K562 (cell line): ENCODE data around the gene HSPA5. TPM values are rescaled to one million over a fixed set of nuclear protein-coding genes. Genes with fewer than 3 reads are reported as not detected.

ENCODE experiments used
- ATAC-seq: fragments of 200-7000 bp; cut with Tn5 transposase; 3 replicates; pipeline ENCODE4 v1.9.1; 2020; ENCODE audit warnings: moderate library complexity
- BruUV-seq: library from RNA; stranded (reverse); fragments of 400-500 nt; replicated peaks from 2 replicates; lab custom pipeline; 2021; lab: Mats Ljungman, UMichigan
- CTCF ChIA-PET: fragments of 300-600 bp; formaldehyde crosslinking; extraction: SDS; loops from one replicate; lab custom pipeline; 2021; ENCODE audit warnings: low intra/inter-chr PET ratio; lab: Yijun Ruan, JAX
- POLR2A ChIA-PET: fragments of 300-600, 350-650 bp; sonication (Branson Sonifier 250); formaldehyde crosslinking; extraction: SDS; loops from one replicate; lab custom pipeline; 2021; ENCODE audit warnings: antibody characterized with exemption, inconsistent platforms; lab: Yijun Ruan, JAX
- DNase-seq, 4 experiments: peaks; one replicate each; pipeline versions ENCODE4 v3.0.0 to v3.0.0-alpha.2; 2011 to 2018; ENCODE audit warnings: low spot score in 3 of 4, mixed read lengths in 3 of 4; ENCODE audit errors: extremely low read depth in 1 of 4
- FAIRE-seq: peaks from 2 replicates; lab custom pipeline; 2011; peaks lifted over from hg19 to GRCh38; lab: Jason Lieb, UNC
- H2AFZ ChIP-seq: 2 replicates; pipeline ENCODE4 v1.6.0; 2011; ENCODE audit warnings: low read depth, low read length, control low read depth, inconsistent platforms
- H3K27ac ChIP-seq: fragments of 200-600 bp; 3 replicates; pipeline ENCODE4 v1.8.0; 2011; ENCODE audit warnings: low read depth, mild to moderate bottlenecking, control low read depth, inconsistent platforms, low read length, moderate library complexity, mixed read lengths; ENCODE audit errors: extremely low read depth
- H3K27me3 ChIP-seq, 2 experiments: fragments of 300-600 bp in 1 of 2; 2 replicates in 1 of 2; 3 replicates in 1 of 2; pipeline versions ENCODE4 v1.6.0 to v1.8.0; 2011; ENCODE audit warnings: inconsistent platforms in 2 of 2, low read length in 2 of 2, mild to moderate bottlenecking in 1 of 2, mixed read lengths in 1 of 2, moderate library complexity in 1 of 2; ENCODE audit not compliant: control insufficient read depth in 2 of 2, insufficient read depth in 2 of 2
- H3K36me3 ChIP-seq: fragments of 300-600 bp; 3 replicates; pipeline ENCODE4 v1.8.0; 2011; ENCODE audit warnings: mild to moderate bottlenecking, low read length, inconsistent platforms; ENCODE audit not compliant: control insufficient read depth, insufficient read depth
- H3K4me1 ChIP-seq, 2 experiments: fragments of 200-600 bp in 1 of 2; replicated peaks in 1 of 2; 2 replicates in 1 of 2; 3 replicates in 1 of 2; pipeline versions ENCODE4 v1.5.1 to v1.8.0; 2011; ENCODE audit warnings: inconsistent platforms in 2 of 2, low read length in 2 of 2, mild to moderate bottlenecking in 1 of 2, mixed read lengths in 1 of 2, moderate library complexity in 1 of 2; ENCODE audit not compliant: control insufficient read depth in 2 of 2, insufficient read depth in 2 of 2
- H3K4me2 ChIP-seq: 2 replicates; pipeline ENCODE4 v1.6.1; 2011; ENCODE audit warnings: low read length, control low read depth, inconsistent platforms, mixed read lengths; ENCODE audit not compliant: insufficient read depth
- H3K4me3 ChIP-seq: fragments of 200-600 bp; sonication (generic), shearing (Covaris generic); 2 replicates; pipeline ENCODE4 v1.5.1; 2016; ENCODE audit warnings: control low read depth, inconsistent platforms
- H3K79me2 ChIP-seq: fragments of 200-600 bp; 3 replicates; pipeline ENCODE4 v1.8.0; 2011; ENCODE audit warnings: low read length, inconsistent platforms; ENCODE audit not compliant: control insufficient read depth, insufficient read depth
- H3K9ac ChIP-seq, 2 experiments: 2 replicates each; pipeline versions ENCODE4 v1.6.0 to v1.6.1; 2011; ENCODE audit warnings: low read depth in 2 of 2, low read length in 2 of 2, control low read depth in 1 of 2, inconsistent platforms in 1 of 2, mild to moderate bottlenecking in 1 of 2, mixed read lengths in 1 of 2; ENCODE audit not compliant: insufficient read depth in 1 of 2
- H3K9me1 ChIP-seq: one replicate; pipeline ENCODE4 v1.6.0; 2011; ENCODE audit warnings: inconsistent platforms, mild to moderate bottlenecking, low read length, moderate library complexity; ENCODE audit not compliant: control insufficient read depth, insufficient read depth
- H3K9me3 ChIP-seq: replicated peaks from 2 replicates; pipeline ENCODE4 v1.5.1; 2011; ENCODE audit warnings: low read depth, low read length, inconsistent platforms; ENCODE audit not compliant: control insufficient read depth, insufficient read depth
- H4K20me1 ChIP-seq: replicated peaks from 2 replicates; pipeline ENCODE4 v1.6.1; 2011; ENCODE audit warnings: low read length, inconsistent platforms, mixed read lengths; ENCODE audit not compliant: control insufficient read depth, insufficient read depth
- ARID3A ChIP-seq: IDR thresholded peaks from 2 replicates; pipeline ENCODE4 v1.6.1; 2012; ENCODE audit warnings: low read depth, low read length, improper control_type of control experiment, borderline replicate concordance
- C11orf30 ChIP-seq: fragments of 450-650 bp; IDR thresholded peaks from 2 replicates; pipeline ENCODE4 v1.6.1; 2016; ENCODE audit warnings: low read depth, mild to moderate bottlenecking
- CHD2 ChIP-seq: IDR thresholded peaks from 2 replicates; pipeline ENCODE4 v1.6.1; 2011; ENCODE audit warnings: low read depth, low read length
- CTCF ChIP-seq, 3 experiments: IDR thresholded peaks in 2 of 3; conservative IDR thresholded peaks in 1 of 3; 2 replicates each; pipeline ENCODE4 v1.5.1; 2011 to 2012; ENCODE audit warnings: low read length in 3 of 3, mild to moderate bottlenecking in 3 of 3, control low read depth in 2 of 3, improper control_type of control experiment in 1 of 3, inconsistent platforms in 1 of 3, low read depth in 1 of 3, mixed read lengths in 1 of 3, moderate library complexity in 1 of 3; ENCODE audit not compliant: insufficient read depth in 2 of 3
- DEAF1 ChIP-seq: fragments of 450-650 bp; formaldehyde crosslinking; IDR thresholded peaks from 2 replicates; pipeline ENCODE4 v1.4.0; 2020; ENCODE audit warnings: mild to moderate bottlenecking, moderate library complexity
- HCFC1 ChIP-seq: IDR thresholded peaks from 2 replicates; pipeline ENCODE4 v1.6.1; 2012; ENCODE audit warnings: low read depth, low read length, improper control_type of control experiment
- JUND ChIP-seq, 2 experiments: IDR thresholded peaks; 2 replicates in 1 of 2; 3 replicates in 1 of 2; pipeline ENCODE4 v1.6.1; 2011; ENCODE audit warnings: borderline replicate concordance in 2 of 2, low read depth in 2 of 2, low read length in 2 of 2, improper control_type of control experiment in 1 of 2, missing biosample characterization in 1 of 2, missing genetic modification characterization in 1 of 2, missing genetic modification reagents in 1 of 2
- MAFF ChIP-seq: IDR thresholded peaks from 2 replicates; pipeline ENCODE4 v1.6.1; 2012; ENCODE audit warnings: low read length, improper control_type of control experiment
- MAFG ChIP-seq: fragments of 450-650 bp; conservative IDR thresholded peaks from 2 replicates; pipeline ENCODE4 v1.6.1; 2016; ENCODE audit warnings: missing genetic modification characterization, missing compliant biosample characterization
- MAFK ChIP-seq: IDR thresholded peaks from 2 replicates; pipeline ENCODE4 v1.6.1; 2011; ENCODE audit warnings: low read length, improper control_type of control experiment
- PKNOX1 ChIP-seq: fragments of 450-650 bp; IDR thresholded peaks from 2 replicates; pipeline ENCODE4 v1.6.1; 2016
- RB1 ChIP-seq: fragments of 450-650 bp; IDR thresholded peaks from 2 replicates; pipeline ENCODE4 v1.6.1; 2017; ENCODE audit warnings: low read depth, mild to moderate bottlenecking
- SMARCA4 ChIP-seq: fragments of 450-650 bp; IDR thresholded peaks from 2 replicates; pipeline ENCODE4 v1.6.1; 2016
- SMC3 ChIP-seq: conservative IDR thresholded peaks from 2 replicates; pipeline ENCODE4 v1.6.1; 2011; ENCODE audit warnings: low read depth, low read length, improper control_type of control experiment; ENCODE audit not compliant: insufficient read depth
- STAT5B ChIP-seq: fragments of 250-450 bp; sonication (Bioruptor Pico); IDR thresholded peaks from 2 replicates; pipeline ENCODE4 v1.8.0; 2021; ENCODE audit warnings: mild to moderate bottlenecking, inconsistent platforms
- ZNF354B ChIP-seq: fragments of 250-450 bp; sonication (Bioruptor Pico); IDR thresholded peaks from 2 replicates; pipeline ENCODE4 v1.4.0; 2020
- WGBS: fragments of 100-300 bp; shearing (Covaris generic); methylation state at CpG from one replicate; pipeline ENCODE4 v1.1.6; 2016; ENCODE audit warnings: low coverage, mixed read lengths; ENCODE audit not compliant: insufficient coverage; ENCODE audit errors: missing lambda C conversion rate; 5-methylcytosine and 5-hydroxymethylcytosine counted together
- in situ Hi-C: fragments of 300-500 bp; cut with MboI; formaldehyde crosslinking; loops from 4 replicates; pipeline ENCODE4 v1.15.0; 2018; ENCODE audit warnings: inconsistent platforms, mixed read lengths
- intact Hi-C: fragments of 100-400 bp; cut with micrococcal nuclease; formaldehyde crosslinking; loops from 2 replicates; pipeline ENCODE4 v1.14.2; 2022
- polyA plus RNA-seq, 8 experiments: library from polyadenylated mRNA; depleted of rRNA in 4 of 8; stranded (reverse) in 5 of 8; unstranded in 3 of 8; fragments of >200 nt; fragmentation: Nextera tagmentation in 2 of 8; fragmentation: Illumina TruSeq in 1 of 8; extraction: Ambion mirVana in 2 of 8; extraction: Trizol in 1 of 8; gene quantifications; 2 replicates each; pipeline versions ENCODE4 v1.2.1 to v1.2.3, GENCODE V29; 2011 to 2014; ENCODE audit warnings: inconsistent platforms in 1 of 8, missing spikeins in 1 of 8
- total RNA-seq, 7 experiments: library from RNA; depleted of rRNA in 6 of 7; stranded (reverse); fragments of >200 nt in 6 of 7; fragmentation: Illumina TruSeq in 2 of 7; extraction: Trizol in 2 of 7; gene quantifications; 2 replicates each; pipeline versions ENCODE4 v1.2.1 to v1.2.3, GENCODE V29; 2011 to 2021; ENCODE audit warnings: low replicate concordance in 1 of 7

HSPA5 gene
- total and polyA plus RNA-seq, 9 of the 15 experiments (the other 6 are each of a cell fraction or from before 2014, with no cell fraction given), result 48.0 to 265 (median 113) TPM

GRCh38 chr9:125255781-125256391 lies 14.7 kb upstream of the HSPA5 start:
- in situ Hi-C loops (loop anchor here (5.0 to 25.0 kb wide), 2 partner anchors 116 to 1231 kb away; no protein-coding TSS in a partner anchor), intact Hi-C loops (loop anchor here (1.0 kb wide), 1 partner anchor 118 kb away; no protein-coding TSS in a partner anchor)
- H3K4me3 ChIP-seq, result no peak overlapping the region
- ATAC-seq (peak; percentile 89), DNase-seq (peak; percentile 43 to 61 (median 50)), FAIRE-seq (peak; percentile 19)
- H3K9ac ChIP-seq, result no peak overlapping the region
- CTCF ChIA-PET, result no interaction called here
- POLR2A ChIA-PET, result interaction anchor here (0.6 to 2.9 kb wide), 10 partner anchors 9 to 172 kb away, joined by 3 to 40 read pairs (median 3); partner anchors contain the start of gene HSPA5
- H3K36me3 ChIP-seq, result no peaks in the 10 kb centered on the region
- H4K20me1 ChIP-seq, result no peaks in the 10 kb centered on the region
- no peaks in the 10 kb centered on the region for H3K79me2 ChIP-seq
- H3K9me3 ChIP-seq, result no peaks in the 10 kb centered on the region
- no peak overlapping the region for H2AFZ ChIP-seq
- H3K4me1 ChIP-seq, result peaks cover 8 to 10% of the 10 kb centered on the region in 2 experiments; a peak in 4 of 5 replicates
- no peaks in the 10 kb centered on the region for H3K9me1 ChIP-seq
- no peak overlapping the region for H3K27ac ChIP-seq
- no peaks in the 10 kb centered on the region for H3K27me3 ChIP-seq
- WGBS, result 15% methylated on average over 2 of the region's 2 CpGs
- BruUV-seq, result no TSS peak
- H3K4me2 ChIP-seq, result no peak overlapping the region
- TF ChIP-seq CHD2 (no peak), MAFK (peak; percentile 90), C11orf30 (peak; percentile 91), HCFC1 (0 out of 2 replicates have a peak, but pooled peaks have one; percentile 6), ZNF354B (no peak), SMARCA4 (no peak), DEAF1 (CRISPR knock-in tag) (peak; percentile 28; the same call in 1 of the 2 replicates), ARID3A (0 out of 2 replicates have a peak, but pooled peaks have one; percentile 18), MAFG (tag) (peak; percentile 85), SMC3 (peak; percentile 53), RB1 (0 out of 2 replicates have a peak, but pooled peaks have one; percentile 27), JUND (IDR thresholded peaks at IDR 0.05; ENCODE audit: borderline replicate concordance, low read depth, low read length) (no peak), JUND (tag; IDR thresholded peaks at IDR 0.05; ENCODE audit: borderline replicate concordance, low read depth, low read length) (no peak), CTCF (IDR thresholded peaks at IDR 0.05 in 2 of 3, conservative IDR thresholded peaks at IDR 0.05 in 1 of 3; ENCODE audit: insufficient read depth in 2 of 3, low read depth in 1 of 3, low read length in 3 of 3) (peak; percentile 49 to 76 (median 74)), PKNOX1 (peak; percentile 28; the same call in 1 of the 2 replicates), MAFF (peak; percentile 90), STAT5B (CRISPR knock-in tag) (no peak)
